ENCODE results near the gene HSP90B1.

The HSP90B1 gene

DNA sequence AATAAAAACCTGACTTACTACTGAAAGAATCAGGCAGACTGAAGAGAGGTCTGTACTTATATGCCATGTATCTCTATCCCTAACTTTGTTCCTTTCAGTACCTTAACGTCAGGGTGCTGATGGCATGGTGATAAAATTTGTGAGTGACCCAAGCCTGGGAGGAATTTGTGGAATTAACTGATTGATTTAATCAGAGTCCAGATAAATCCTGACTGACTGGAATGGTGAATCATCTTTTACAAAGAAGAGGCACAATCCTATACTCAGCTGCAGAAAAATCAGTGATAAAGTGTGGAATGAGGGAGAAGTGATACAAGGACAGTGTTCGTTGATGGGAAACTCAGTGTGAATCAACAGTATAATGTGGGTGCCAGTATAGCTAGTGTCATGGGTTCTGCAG, 39.2 kb downstream of the HSP90B1 start:
- no peak for DNase-seq

DNA sequence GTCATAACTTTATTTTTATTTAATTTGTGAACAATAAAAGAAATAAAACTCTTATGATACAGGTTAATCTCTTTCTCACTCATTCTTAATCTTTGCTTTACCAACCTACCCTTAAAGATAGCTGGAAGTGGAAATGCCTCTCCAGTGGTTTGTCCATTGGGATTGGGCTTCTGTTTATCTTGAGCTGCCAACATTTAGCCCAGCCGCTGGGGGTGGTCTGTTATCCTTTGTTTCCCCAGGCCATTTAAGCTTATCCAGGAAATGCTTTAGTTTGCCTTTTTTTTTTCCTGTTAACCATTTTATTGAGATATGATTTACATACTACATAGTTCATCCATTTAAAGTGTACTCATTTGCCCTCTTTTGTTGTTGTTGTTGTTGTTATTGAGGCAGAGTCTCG, 43.7 kb downstream of the HSP90B1 start:
- no peak for DNase-seq

DNA sequence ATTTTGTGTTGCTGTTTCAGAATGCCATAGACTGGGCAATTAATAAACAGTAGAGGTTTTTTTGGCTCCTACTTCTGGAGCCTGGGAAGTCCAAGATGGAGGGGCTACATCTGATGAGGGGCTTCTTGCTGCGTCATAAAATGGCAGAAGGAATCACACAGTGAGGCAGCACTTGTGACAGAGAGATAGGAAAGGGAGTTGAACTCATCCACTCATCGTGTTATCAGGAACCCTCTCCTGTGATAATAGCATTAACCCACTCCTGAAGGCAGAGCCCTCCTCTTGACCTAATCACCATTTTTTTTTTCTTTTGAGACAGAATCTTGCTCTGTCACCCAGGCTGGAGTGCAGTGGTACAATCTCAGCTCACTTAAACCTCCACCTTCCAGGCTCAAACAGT, 45.2 kb downstream of the HSP90B1 start:
- DNase-seq = no peak

DNA sequence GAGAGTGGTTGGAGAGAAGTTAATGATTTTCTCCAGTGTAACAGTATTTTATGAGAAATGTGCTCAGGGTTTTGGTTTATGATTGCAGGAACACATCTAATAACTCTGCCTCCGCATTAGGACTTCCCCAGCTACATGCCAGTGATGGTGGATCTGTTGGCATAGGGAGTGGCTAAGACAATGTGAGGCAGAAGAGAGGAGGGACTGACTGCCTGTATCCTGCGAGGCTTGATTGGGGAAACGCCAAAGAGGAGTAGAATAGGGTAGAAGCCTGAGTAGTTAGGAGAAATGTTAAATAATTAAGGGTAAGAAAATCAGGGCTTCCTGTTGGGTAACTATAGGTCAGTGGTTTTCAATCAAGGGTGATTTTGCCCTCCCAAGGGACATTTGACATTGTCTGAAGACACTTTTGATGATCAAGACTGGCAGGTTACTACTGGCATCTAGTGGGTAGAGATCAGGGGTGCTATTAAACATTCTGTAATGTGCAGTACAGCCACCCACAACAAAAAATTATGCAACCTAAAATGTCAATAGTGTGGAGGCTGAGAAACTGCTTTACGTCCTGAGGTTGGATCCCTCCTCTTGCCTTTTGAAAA, 48.3 kb downstream of the HSP90B1 start:
- DNase-seq = no peak

DNA sequence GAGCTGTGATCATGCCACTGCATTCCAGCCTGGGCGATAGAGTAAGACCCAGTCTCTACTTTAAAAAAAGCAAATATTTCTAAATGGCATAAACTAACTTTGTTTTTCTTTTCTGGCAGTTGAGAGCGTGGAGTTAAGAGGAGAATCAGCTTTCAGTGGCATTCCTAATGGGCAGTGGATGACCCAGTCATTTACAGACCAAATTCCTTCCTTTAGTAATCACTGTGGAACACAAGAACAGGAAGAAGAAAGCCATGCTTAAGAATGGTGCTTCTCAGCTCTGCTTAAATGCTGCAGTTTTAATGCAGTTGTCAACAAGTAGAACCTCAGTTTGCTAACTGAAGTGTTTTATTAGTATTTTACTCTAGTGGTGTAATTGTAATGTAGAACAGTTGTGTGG, 56.6 kb downstream of the HSP90B1 start:
- DNase-seq = no peak

DNA sequence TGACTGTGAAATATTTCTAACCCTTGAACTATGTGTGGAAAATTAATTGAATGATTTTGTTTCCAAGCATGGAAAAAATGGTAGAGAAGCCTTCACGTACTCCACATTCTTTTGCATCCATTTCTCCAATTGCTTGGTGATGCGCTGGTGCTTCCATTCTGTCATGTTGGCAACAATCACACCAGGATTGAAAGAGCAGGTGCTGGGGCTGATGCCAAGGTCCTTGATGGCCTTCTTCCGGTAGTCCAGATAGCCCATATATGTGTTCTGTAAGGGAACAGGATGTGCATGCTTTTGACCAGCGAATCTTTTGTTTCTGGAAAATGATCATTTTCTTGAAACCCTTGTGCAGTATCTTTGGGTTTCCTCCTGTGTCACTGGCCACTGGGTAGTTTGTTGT, 64.0 kb downstream of the HSP90B1 start:
- DNase-seq = no peak

DNA sequence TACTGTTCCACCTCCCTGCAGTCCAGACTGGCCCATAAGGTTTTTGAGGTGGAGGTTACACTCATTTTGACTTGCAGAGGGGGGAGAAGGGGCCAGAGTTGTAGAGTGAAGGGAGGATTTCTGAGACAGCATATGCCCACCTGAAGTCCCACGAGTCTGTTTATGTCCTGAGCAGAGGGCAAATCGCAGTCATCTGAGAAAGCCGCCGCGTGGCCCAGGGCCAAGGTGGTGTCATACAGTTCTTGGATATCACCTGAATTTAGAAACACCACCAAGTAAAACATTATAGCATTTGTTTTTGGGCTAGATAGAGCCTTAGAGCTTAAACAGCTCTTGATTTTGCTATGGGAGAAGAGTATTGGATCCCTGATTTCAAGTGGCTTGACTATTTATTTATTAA, 66.4 kb downstream of the HSP90B1 start:
- no peak for DNase-seq

DNA sequence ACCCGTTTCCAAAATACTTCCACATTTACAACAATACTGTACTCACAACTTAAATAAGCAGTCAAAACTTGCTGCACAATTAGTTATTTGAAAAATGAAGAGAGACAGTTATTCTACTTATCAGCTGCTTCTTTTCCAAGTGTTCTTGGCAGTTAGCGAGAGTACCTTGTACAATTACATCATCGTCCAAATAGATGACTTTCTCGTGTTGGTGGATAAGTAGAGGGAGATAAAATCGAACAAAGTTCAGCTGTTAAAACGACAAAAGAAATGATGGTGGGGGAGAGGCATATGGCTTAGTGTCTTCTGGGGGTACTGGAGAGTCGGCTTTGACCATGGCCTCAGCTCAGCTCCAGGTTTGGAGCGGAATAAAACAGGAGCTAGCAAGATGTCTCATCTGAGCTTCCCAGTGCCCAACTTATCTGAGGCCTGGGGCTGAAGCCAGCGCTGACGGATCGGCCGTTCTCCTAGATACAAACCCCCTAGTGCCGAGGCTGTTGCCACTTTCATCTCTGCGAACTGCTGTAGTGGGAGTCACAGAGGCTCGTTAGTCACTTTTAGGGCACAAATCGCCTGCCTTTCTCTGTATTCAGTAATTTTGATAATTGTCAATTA, 67.2 kb downstream of the HSP90B1 start:
- no peak for DNase-seq
